Stomach (tissue), 9 donors: ENCODE data around the gene C5. TPM values are rescaled to one million over a fixed set of nuclear protein-coding genes. Genes with fewer than 3 reads are reported as not detected.

Source experiments
- DNase-seq, 2 donors: peaks; one replicate each; pipeline versions ENCODE4 v3.0.0 to v3.0.0-alpha.2; 2013 to 2019
- H3K27ac ChIP-seq, 5 donors: fragments of 200-600 bp in 4 of 5; sonication (generic) in 4 of 5; one replicate each; pipeline ENCODE4 v1.5.1; 2013 to 2019; ENCODE audit warnings: mild to moderate bottlenecking in 1 of 5, moderate library complexity in 1 of 5
- H3K27me3 ChIP-seq, 3 donors: fragments of 200-600 bp; sonication (generic); one replicate each; pipeline ENCODE4 v1.5.1; 2017 to 2019; ENCODE audit warnings: mixed run types in 1 of 3
- H3K36me3 ChIP-seq, 4 donors: fragments of 200-600 bp; sonication (generic); 1 replicate in 3 of 4; 2 replicates in 1 of 4; pipeline ENCODE4 v1.5.1; 2016 to 2019
- H3K4me1 ChIP-seq, 4 donors: fragments of 200-600 bp; sonication (generic); one replicate each; pipeline ENCODE4 v1.5.1; 2016 to 2019
- H3K4me3 ChIP-seq, 4 donors: fragments of 200-600 bp; sonication (generic) in 3 of 4; one replicate each; pipeline ENCODE4 v1.5.1; 2016 to 2019; ENCODE audit warnings: mild to moderate bottlenecking in 1 of 4
- H3K9me3 ChIP-seq, 4 donors: fragments of 200-600 bp; sonication (generic); one replicate each; pipeline ENCODE4 v1.5.1; 2016 to 2019
- EP300 ChIP-seq: sonication (generic); formaldehyde crosslinking; IDR thresholded peaks from one replicate; pipeline ENCODE4 v1.6.1; 2017; ENCODE audit warnings: antibody characterized with exemption
- POLR2A ChIP-seq, 4 donors: fragments of 450-650 bp; IDR thresholded peaks; one replicate each; pipeline ENCODE4 v1.6.1; 2016; ENCODE audit warnings: antibody characterized with exemption in 4 of 4, control low read depth in 2 of 4, mild to moderate bottlenecking in 1 of 4, moderate library complexity in 1 of 4
- POLR2AphosphoS5 ChIP-seq, 3 donors: sonication (generic); formaldehyde crosslinking; IDR thresholded peaks; one replicate each; pipeline ENCODE4 v1.6.1; 2016; ENCODE audit warnings: antibody characterized with exemption in 3 of 3
- WGBS, 5 donors: extraction: QIAGEN DNeasy Blood & Tissue Kit in 3 of 5; methylation state at CpG; one replicate each; pipeline versions ENCODE4 v1.1.5 to v1.1.7; 2013 to 2018; 5-methylcytosine and 5-hydroxymethylcytosine counted together
- intact Hi-C: fragments of 100-400 bp; cut with DNase I; formaldehyde crosslinking; loops from one replicate; pipeline ENCODE4 v1.15.1; 2023; ENCODE audit warnings: low total_unique reads
- polyA plus RNA-seq, 3 donors: library from polyadenylated mRNA; stranded (reverse); fragments of 200-250 nt; gene quantifications; one replicate each; pipeline ENCODE4 v1.2.3, GENCODE V29; 2013
- total RNA-seq, 5 donors: library from RNA; depleted of rRNA; stranded (reverse); fragments of >200 nt; gene quantifications; one replicate each; pipeline versions ENCODE4 v1.1.0 to v1.2.3, GENCODE V29; 2014 to 2016
- TF ChIP-seq, protein P1 (sequence below), 7 experiments: fragments of 450-650 bp in 4 of 7; fragments of 200-600 bp in 3 of 7; sonication (generic) in 3 of 7; IDR thresholded peaks; one replicate each; pipeline ENCODE4 v1.5.1; 2016 to 2019; ENCODE audit warnings: antibody characterized with exemption in 7 of 7, control low read depth in 2 of 7, mild to moderate bottlenecking in 1 of 7
- donor health status: healthy with polysubstance abuse.
- donor health status: Bipolar disorder and iron deficiency.
- donor health status: healthy.

The C5 gene
- total and polyA plus RNA-seq, 8 donors, result 4.0 to 13.4 (median 6.2) TPM

DNA sequence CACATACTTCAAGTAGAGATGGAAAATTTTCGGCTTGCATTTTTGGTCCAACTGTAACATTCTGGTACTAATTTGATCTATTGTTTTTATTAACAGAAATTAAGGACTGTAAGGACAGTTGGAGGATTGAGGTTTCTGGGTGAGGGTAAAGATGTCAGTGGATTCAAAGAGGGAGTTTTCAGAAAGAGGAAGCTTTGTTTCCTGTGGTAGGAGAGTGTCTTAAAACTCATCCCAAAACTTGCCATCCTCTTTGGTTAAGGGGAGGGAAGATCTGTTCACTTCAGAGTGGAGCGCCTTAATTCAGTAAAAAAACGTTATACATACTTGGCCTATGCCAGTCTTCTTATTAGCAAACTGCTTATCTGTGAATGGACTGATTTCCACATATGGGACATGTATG lies 38.5 kb upstream of the C5 start:
- Histone ChIP-seq H3K9me3 (no peaks in the 10 kb centered on the region), H3K36me3 (peaks cover 7 to 31% (median 27%) of the 10 kb centered on the region in 4 donors), H3K4me3 (no peak overlapping the region), H3K4me1 (peaks cover 0 to 3% (median 0%) of the 10 kb centered on the region in 4 donors), H3K27me3 (no peaks in the 10 kb centered on the region), H3K27ac (no peak overlapping the region)
- TF ChIP-seq POLR2AphosphoS5 (IDR thresholded peaks at IDR 0.05), result no peak
- TF ChIP-seq EP300, result no peak
- no peak for TF ChIP-seq POLR2A (IDR thresholded peaks at IDR 0.05)
- TF ChIP-seq, protein P1, sequence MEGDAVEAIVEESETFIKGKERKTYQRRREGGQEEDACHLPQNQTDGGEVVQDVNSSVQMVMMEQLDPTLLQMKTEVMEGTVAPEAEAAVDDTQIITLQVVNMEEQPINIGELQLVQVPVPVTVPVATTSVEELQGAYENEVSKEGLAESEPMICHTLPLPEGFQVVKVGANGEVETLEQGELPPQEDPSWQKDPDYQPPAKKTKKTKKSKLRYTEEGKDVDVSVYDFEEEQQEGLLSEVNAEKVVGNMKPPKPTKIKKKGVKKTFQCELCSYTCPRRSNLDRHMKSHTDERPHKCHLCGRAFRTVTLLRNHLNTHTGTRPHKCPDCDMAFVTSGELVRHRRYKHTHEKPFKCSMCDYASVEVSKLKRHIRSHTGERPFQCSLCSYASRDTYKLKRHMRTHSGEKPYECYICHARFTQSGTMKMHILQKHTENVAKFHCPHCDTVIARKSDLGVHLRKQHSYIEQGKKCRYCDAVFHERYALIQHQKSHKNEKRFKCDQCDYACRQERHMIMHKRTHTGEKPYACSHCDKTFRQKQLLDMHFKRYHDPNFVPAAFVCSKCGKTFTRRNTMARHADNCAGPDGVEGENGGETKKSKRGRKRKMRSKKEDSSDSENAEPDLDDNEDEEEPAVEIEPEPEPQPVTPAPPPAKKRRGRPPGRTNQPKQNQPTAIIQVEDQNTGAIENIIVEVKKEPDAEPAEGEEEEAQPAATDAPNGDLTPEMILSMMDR (IDR thresholded peaks at IDR 0.05), result no peak
- intact Hi-C loops, result no loop called here
- 72 to 88% (median 84%) methylated on average over 3 of the region's 3 CpGs for WGBS, 5 donors
- no peak for DNase-seq

DNA sequence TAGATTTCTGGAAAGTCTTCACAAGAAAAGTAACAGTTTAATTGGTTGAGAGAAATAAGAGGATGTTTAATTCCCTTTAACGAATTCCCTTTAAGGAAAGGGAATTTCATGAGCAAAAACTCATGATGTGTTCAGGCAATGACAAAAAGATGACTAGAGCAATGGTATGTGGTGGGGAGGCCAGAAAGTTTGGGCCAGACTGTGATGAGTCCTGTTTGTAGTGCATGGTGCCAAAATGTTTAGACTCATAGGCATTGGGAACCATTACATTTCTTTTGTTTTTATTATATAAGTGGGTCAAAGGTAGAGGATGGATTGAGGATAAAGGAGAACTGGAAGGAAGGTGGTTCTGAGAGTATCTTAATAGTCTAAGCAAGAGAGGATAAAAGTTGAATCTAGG lies 35.6 kb upstream of the C5 start:
- Histone ChIP-seq H3K9me3 (no peaks in the 10 kb centered on the region), H3K4me1 (peaks cover 0 to 3% (median 0%) of the 10 kb centered on the region in 4 donors), H3K27ac (no peak overlapping the region), H3K27me3 (no peaks in the 10 kb centered on the region), H3K4me3 (no peak overlapping the region), H3K36me3 (peaks cover 16 to 49% (median 39%) of the 10 kb centered on the region in 4 donors)
- intact Hi-C loops, result no loop called here
- 82 to 92% (median 89%) methylated on average over 1 of the region's 1 CpG for WGBS, 5 donors
- DNase-seq, result no peak
- no peak for TF ChIP-seq POLR2AphosphoS5 (IDR thresholded peaks at IDR 0.05)
- no peak for TF ChIP-seq POLR2A (IDR thresholded peaks at IDR 0.05)
- TF ChIP-seq, protein P1 (IDR thresholded peaks at IDR 0.05), result no peak
- no peak for TF ChIP-seq EP300

DNA sequence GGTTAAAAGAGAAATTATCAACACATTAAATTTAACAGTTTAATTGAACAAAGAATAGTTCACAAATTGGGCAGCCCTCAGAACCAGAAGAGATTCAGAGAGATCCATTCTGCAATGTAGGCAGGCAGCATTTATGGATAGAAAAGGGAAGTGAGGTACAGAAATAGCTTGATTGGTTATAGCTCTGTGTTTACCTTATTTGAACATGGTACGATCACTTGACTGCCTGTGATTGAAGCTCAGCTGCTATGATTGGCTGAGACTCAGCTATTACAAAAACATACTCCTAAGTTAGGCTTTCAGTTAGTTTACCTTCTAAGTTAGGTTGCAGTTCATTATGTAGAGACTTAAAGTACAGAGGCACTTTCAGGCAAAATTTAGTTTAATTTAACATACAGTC lies 32.0 kb upstream of the C5 start:
- no peaks in the 10 kb centered on the region for H3K27me3 ChIP-seq
- intact Hi-C loops, result no loop called here

DNA sequence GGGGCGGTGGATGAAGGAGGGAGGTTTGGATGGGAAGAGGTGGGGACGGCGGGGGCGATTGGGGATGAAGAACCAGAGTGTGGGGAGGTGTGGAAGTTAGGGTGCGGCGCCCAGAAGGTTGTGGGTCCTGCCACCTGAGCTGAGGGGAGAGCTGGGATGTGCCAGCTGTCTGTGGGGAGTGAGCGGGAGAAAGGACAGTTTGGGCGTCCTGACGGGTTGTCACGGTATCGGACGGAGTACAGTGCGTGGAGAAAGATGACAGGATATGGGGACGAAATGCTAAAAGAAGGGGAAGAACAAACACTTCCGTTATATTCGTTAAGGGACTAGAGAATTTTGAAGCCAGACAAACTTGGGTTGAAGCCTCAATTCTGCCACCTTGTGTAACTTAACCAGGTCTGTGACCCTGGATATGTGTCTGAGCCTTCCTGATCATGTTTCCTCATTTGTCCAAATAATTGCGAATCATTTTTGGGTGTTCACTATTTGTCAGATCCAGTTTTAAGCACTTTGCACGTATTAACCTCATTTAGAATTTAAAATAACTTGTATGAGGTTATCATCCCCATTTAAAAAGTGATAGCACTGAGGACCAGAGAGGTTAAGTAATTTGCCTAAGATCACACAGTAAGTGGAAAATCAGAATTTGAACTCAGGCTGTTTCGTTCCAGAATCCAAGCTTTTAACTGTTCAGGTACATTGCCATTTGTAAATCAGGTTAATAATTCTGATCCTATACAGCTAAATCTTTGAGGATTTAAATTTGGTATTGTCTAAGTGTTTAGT lies 25.4 kb upstream of the C5 start:
- WGBS, 5 donors, result 5 to 7% (median 6%) methylated on average over 19 of the region's 19 CpGs
- TF ChIP-seq POLR2A (IDR thresholded peaks at IDR 0.05), result no peak
- TF ChIP-seq EP300, result no peak
- no peak for TF ChIP-seq POLR2AphosphoS5 (IDR thresholded peaks at IDR 0.05)
- TF ChIP-seq, protein P1 (IDR thresholded peaks at IDR 0.05), result no peak
- H3K9me3 ChIP-seq, result no peaks in the 10 kb centered on the region
- peaks cover 0 to 4% (median 2%) of the 10 kb centered on the region in 4 donors for H3K36me3 ChIP-seq
- no peaks in the 10 kb centered on the region for H3K27me3 ChIP-seq
- H3K4me1 ChIP-seq, result peaks cover 25 to 37% (median 32%) of the 10 kb centered on the region in 4 donors
- no peak for DNase-seq
- peak overlapping the region; percentile 73 to 87 (median 78) for H3K4me3 ChIP-seq
- H3K27ac ChIP-seq, result peak overlapping the region; percentile 77 to 93 (median 90)
- intact Hi-C loops, result no loop called here

More for the DNA sequence above, 32.0 kb upstream of the C5 start:
- 37 to 71% (median 54%) methylated on average over 1 of the region's 1 CpG for WGBS, 5 donors
- peaks cover 11 to 44% (median 36%) of the 10 kb centered on the region in 4 donors for H3K36me3 ChIP-seq
- TF ChIP-seq POLR2AphosphoS5 (IDR thresholded peaks at IDR 0.05), result no peak
- TF ChIP-seq POLR2A (IDR thresholded peaks at IDR 0.05), result no peak
- TF ChIP-seq, protein P1 (IDR thresholded peaks at IDR 0.05), result no peak
- no peak for TF ChIP-seq EP300
- no peak overlapping the region for H3K4me3 ChIP-seq
- no peaks in the 10 kb centered on the region for H3K4me1 ChIP-seq
- H3K9me3 ChIP-seq, result no peaks in the 10 kb centered on the region
- no peak overlapping the region for H3K27ac ChIP-seq
- no peak for DNase-seq
